ENCODE results near the gene IBA57.

DNA sequence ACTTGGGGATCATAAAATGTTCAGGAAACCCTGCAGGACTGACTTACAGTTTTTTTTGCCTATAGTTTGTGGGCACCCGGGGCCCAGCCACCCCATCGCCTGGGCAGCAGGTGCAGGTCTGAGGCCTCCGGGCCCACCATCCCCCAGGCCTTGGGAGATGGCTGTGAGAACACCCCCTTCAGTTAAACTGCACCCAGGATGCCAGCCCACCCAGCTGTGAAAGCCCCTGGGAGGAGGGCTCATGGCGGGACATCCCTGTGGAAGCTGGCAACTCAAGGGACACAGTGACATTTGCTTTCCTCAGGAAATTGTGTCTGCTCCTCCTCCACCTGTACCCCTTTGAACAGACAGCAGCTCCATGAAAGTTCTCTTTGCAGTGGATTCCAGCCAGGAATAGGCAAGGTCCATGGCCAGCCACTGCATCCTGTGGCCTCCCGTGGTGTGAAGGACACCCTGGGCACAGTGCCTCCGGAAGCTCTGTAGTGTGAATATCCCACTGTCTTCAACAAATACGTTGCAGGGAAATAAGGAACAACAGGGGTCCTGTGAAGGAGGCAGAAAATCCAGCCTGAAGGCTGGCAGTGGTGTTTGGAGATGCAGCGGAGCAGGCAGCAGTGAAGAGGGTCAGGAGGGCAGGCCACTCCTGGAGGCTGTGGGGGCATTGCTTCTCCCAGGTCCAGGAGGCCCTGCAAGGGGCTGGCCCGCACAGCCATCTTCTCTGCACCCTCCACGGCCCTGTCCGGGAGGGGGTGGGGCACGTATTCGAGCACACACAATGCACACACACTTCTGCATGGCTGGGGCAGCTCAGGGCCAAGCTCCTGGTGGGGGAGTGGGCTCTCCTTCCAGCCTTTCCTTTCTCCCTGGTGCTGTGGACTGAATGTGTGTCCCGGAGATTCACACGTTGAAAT lies 40.2 kb downstream of the IBA57 start:
- TF ChIP-seq, protein P1, sequence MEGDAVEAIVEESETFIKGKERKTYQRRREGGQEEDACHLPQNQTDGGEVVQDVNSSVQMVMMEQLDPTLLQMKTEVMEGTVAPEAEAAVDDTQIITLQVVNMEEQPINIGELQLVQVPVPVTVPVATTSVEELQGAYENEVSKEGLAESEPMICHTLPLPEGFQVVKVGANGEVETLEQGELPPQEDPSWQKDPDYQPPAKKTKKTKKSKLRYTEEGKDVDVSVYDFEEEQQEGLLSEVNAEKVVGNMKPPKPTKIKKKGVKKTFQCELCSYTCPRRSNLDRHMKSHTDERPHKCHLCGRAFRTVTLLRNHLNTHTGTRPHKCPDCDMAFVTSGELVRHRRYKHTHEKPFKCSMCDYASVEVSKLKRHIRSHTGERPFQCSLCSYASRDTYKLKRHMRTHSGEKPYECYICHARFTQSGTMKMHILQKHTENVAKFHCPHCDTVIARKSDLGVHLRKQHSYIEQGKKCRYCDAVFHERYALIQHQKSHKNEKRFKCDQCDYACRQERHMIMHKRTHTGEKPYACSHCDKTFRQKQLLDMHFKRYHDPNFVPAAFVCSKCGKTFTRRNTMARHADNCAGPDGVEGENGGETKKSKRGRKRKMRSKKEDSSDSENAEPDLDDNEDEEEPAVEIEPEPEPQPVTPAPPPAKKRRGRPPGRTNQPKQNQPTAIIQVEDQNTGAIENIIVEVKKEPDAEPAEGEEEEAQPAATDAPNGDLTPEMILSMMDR (IDR thresholded peaks at IDR 0.05): no peak
- no peak for TF ChIP-seq EP300 (IDR thresholded peaks at IDR 0.05)
